T1000 (cell line): ENCODE measurements around the gene DNAI2.

Source experiments
- DNase-seq: peaks from one replicate; lab custom pipeline; 2025; ENCODE audit warnings: mixed read lengths; lab: John Stamatoyannopoulos, UW

The DNAI2 gene

DNA sequence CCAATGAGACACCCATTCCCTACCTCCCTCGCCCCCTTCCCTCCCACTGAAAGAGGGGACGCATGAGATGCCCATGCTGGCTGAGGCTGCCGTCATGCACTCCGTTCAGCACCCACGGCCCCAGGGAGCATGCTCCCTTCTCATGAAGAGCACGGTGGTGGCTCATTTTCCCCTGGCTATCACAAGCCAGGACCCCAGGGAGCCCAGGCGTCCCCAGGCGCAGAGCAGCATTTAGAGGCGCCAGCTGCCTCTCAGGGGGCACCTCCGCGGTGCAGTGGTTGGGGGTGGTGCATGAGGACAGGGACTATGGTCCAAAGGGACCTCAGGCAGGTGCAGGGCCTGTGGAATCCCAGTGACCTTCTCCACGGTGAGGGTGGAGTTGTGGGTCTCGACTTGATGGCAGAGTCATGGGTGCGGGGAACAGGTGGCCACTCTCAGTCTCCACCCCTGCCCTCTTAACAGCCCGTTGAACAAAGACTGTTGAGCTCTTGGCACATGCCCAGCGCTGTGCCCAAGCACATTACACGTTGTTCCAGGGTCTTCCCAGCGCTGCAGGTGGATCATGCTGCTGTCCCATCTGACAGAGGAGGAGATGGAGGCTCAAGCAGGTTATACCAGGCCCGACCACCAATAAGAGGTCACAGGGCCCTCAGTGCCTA lies 65.6 kb downstream of the DNAI2 start:
- DNase-seq, result no peak

GRCh38 chr17:74340470-74341023 lies 66.5 kb downstream of the DNAI2 start:
- DNase-seq, result no peak

GRCh38 chr17:74342224-74342623 lies 68.2 kb downstream of the DNAI2 start:
- DNase-seq, result no peak

DNA sequence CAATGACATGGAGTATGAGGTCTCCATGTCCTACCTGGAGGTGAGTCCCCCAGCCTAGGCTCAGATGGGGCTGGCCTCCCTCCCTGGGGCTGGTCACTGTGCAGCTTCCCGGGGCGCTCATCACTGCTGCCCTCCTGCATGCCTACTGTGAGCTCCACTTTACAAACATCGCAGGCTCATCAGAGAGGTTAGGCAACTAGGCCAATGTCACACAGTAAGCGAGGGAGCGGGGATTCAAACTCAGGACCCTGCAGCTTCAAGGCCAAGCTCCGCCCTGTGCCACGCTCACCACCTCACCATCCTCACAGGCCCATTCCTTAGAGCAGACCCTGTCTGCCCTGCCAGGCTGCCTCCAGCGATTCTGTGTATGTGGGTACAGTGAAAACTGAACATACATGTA lies 69.1 kb downstream of the DNAI2 start:
- DNase-seq, result no peak

DNA sequence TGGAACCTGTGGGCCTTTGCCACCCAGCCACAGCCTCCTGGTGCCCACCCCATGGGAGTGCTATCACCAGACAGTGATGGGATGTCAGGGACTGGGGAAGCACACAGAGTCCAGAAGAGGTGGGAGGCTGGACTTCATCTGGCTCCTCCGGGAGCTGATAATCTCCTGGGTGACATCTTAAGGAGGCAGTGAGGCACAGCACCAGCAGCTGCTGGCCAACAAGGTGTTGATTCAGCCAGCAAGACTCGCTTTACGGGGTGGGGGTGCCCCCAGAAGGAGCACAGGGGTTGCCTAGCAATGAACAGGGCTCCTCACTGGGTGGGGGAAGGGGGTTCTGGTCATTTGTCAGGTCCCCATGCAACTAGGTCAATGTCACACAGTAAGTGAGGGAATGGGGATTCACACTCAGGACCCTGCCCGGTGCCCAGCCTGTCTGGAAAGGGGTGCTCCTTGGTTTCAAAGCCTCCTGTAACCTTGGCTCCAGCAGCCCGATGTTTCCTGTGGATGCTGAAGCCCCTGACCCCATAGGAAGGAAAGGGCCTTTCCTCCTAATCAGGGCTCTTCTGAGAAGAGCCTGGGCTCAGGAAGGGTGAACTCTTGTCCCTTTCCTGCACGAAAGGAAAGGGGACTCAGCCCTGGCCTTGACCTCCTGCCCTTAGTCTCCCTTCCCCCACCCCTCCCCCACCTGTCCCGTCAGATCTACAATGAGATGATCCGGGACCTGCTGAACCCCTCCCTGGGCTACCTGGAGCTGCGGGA lies 69.7 kb downstream of the DNAI2 start:
- DNase-seq, result no peak

GRCh38 chr17:74344658-74345057 lies 70.6 kb downstream of the DNAI2 start:
- no peak for DNase-seq

- no peak for DNase-seq
These were observed 71.6 kb downstream of the DNAI2 start for GRCh38 chr17:74345433-74346241.

GRCh38 chr17:74347646-74348045 lies 73.6 kb downstream of the DNAI2 start:
- no peak for DNase-seq

DNA sequence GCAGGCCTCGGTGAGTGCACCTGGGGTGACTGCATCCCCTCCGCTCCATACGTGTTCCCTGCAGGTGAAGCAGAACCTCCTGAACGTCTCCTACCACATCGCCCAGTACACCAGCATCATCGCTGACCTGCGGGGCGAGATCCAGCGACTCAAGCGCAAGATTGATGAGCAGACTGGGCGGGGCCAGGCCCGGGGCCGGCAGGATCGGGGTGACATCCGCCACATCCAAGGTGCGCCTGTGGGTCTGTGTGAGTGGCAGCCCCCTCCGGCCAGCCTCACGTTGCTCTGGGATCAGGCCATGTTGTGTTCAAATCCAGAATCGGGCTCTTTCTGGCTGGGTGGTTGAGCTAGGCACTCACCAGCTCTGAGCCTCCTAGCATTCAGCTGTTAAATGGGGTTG lies 75.1 kb downstream of the DNAI2 start:
- no peak for DNase-seq

DNA sequence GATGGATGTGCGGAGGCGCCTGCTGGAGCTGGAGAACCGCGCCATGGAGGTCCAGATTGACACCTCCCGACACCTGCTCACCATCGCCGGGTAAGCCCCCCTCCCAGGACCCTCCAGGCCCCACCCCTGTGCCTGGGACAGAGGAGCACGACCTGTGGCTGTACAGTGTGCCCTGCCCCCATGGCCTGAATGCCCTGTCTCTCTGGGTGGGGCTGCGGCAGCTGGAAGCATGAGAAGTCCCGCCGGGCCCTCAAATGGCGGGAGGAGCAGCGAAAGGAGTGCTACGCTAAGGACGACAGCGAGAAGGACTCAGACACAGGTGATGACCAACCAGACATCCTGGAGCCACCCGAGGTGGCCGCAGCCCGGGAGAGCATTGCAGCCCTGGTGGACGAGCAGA lies 76.5 kb downstream of the DNAI2 start:
- DNase-seq, result no peak

DNA sequence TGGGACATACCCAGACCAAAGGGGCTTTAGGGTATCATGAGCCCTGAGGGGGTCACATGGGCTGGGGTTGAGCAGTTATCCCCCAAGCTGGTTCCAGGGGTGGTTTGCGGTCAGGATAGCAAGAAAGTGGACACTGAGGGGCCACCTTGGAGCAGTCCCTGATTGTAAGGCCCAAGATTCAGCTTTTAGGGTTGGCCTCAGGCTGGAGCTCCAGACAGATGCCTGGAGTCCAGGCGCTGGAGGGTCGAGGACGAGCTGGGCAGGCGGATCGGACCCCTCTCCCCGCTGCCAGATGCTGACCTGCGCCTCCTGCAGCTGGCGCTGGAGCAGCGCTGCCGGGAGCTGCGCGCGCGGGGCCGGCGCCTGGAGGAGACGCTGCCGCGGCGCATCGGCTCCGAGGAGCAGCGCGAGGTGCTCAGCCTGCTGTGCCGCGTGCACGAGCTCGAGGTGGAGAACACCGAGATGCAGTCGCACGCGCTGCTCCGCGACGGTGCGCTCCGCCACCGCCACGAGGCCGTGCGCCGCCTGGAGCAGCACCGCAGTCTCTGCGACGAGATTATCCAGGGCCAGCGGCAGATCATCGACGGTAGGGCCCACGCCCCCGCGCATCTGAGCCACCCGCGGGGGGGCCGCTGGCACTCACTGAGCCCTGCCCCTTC lies 77.6 kb downstream of the DNAI2 start:
- no peak for DNase-seq

- no peak for DNase-seq
These were observed 79.5 kb downstream of the DNAI2 start for GRCh38 chr17:74353446-74354060.

GRCh38 chr17:74354123-74354522 lies 80.1 kb downstream of the DNAI2 start:
- DNase-seq, result no peak

- DNase-seq, result no peak
These were observed 80.5 kb downstream of the DNAI2 start for GRCh38 chr17:74354561-74354960.

GRCh38 chr17:74355065-74355464 lies 81.0 kb downstream of the DNAI2 start:
- no peak for DNase-seq

GRCh38 chr17:74356646-74357465 lies 82.8 kb downstream of the DNAI2 start:
- DNase-seq, result no peak

- DNase-seq, result no peak
These were observed 83.4 kb downstream of the DNAI2 start for GRCh38 chr17:74357466-74357809.

GRCh38 chr17:74358697-74359096 lies 84.7 kb downstream of the DNAI2 start:
- DNase-seq, result no peak

DNA sequence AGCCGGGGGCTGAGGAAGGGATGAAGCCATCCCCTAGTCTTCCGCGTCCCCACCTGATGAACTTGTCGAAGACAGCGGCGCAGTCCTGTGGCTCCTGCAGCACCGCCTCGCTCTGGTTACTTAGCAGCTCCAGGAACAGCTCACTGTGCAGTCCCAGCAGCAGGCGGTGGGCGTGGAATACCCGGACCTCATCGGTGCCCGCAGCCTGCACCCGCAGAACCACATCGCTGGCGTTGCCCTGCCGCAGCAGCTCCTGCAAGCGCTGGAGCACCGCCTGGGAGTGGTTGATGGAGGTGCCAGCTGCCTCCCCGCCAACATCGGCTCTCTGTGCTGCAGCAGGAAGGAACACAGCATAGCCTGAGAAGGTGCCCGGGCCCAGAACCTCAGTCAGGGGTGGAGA lies 85.9 kb downstream of the DNAI2 start:
- no peak for DNase-seq

DNA sequence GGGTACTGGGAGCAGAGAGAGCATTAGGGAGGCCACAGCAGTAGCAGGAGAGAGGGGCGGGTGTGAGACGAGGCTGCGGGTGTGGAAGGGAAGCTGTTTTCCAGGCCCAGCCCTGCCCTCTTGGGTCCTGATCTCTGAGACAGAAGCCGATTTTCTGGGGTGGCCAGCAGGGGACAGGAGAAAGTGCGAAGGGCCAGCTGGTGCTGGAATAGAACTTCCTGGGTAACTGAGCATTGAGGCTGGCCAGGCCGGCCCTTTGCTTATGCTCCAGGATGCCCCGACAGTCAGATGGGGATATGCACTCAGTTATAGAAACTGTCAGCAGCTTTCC lies 86.8 kb downstream of the DNAI2 start:
- no peak for DNase-seq
